SK-N-SH (cell line): ENCODE results near the gene EVL. TPM values are rescaled to one million over a fixed set of nuclear protein-coding genes. Genes with fewer than 3 reads are reported as not detected.

ENCODE experiments used
- CTCF ChIA-PET: fragments of 300-600, 350-600 bp; formaldehyde crosslinking; extraction: SDS; loops from one replicate; lab custom pipeline; 2021; lab: Yijun Ruan, JAX
- POLR2A ChIA-PET: fragments of 350-600 bp; sonication (Branson Sonifier 250); formaldehyde crosslinking; extraction: SDS; loops from one replicate; lab custom pipeline; 2020; ENCODE audit warnings: antibody characterized with exemption, inconsistent platforms; lab: Yijun Ruan, JAX
- DNase-seq: peaks from one replicate; pipeline ENCODE4 v3.0.0; 2012
- H2AFZ ChIP-seq: fragments of 200-600 bp; sonication (generic); 2 replicates; pipeline ENCODE4 v1.8.1; 2016; ENCODE audit warnings: antibody characterized with exemption, mild to moderate bottlenecking, low read depth
- H3F3A ChIP-seq: fragments of 200-600 bp; sonication (generic); replicated peaks from 2 replicates; pipeline ENCODE3; 2016; ENCODE audit warnings: antibody characterized with exemption, mild to moderate bottlenecking; ENCODE audit not compliant: insufficient read depth
- H3K27ac ChIP-seq, 2 experiments: fragments of 200-500 bp in 1 of 2; fragments of 200-600 bp in 1 of 2; sonication (Bioruptor generic) in 1 of 2; sonication (generic), shearing (Covaris generic) in 1 of 2; 2 replicates each; pipeline versions ENCODE4 v1.5.1 to v1.6.1; 2014 to 2016; ENCODE audit warnings: low read depth in 2 of 2, inconsistent platforms in 1 of 2, low read length in 1 of 2, mild to moderate bottlenecking in 1 of 2, mixed read lengths in 1 of 2
- H3K27me3 ChIP-seq: fragments of 200-600 bp; sonication (generic), shearing (Covaris generic); 2 replicates; pipeline ENCODE4 v1.6.1; 2016; ENCODE audit warnings: mixed run types; ENCODE audit not compliant: insufficient read depth
- H3K36me3 ChIP-seq, 2 experiments: fragments of 200-500 bp in 1 of 2; fragments of 200-600 bp in 1 of 2; sonication (Bioruptor generic) in 1 of 2; sonication (generic) in 1 of 2; replicated peaks in 1 of 2; 2 replicates each; pipeline versions ENCODE3 to v1.5.1; 2014 to 2016; ENCODE audit warnings: low read length in 1 of 2, mild to moderate bottlenecking in 1 of 2; ENCODE audit not compliant: insufficient read depth in 2 of 2, control insufficient read depth in 1 of 2
- H3K4me1 ChIP-seq, 2 experiments: fragments of 200-500 bp in 1 of 2; fragments of 200-600 bp in 1 of 2; sonication (Bioruptor generic) in 1 of 2; sonication (generic), shearing (Covaris generic) in 1 of 2; 2 replicates each; pipeline versions ENCODE4 v1.5.1 to v1.6.1; 2014 to 2016; ENCODE audit warnings: low read depth in 1 of 2, low read length in 1 of 2, mixed run types in 1 of 2; ENCODE audit not compliant: insufficient read depth in 2 of 2, control insufficient read depth in 1 of 2
- H3K4me2 ChIP-seq: fragments of 200-600 bp; sonication (generic), shearing (Covaris generic); 2 replicates; pipeline ENCODE4 v1.6.1; 2017; ENCODE audit warnings: mixed run types
- H3K4me3 ChIP-seq, 2 experiments: fragments of 200-500 bp in 1 of 2; fragments of 200-600 bp in 1 of 2; sonication (Bioruptor generic) in 1 of 2; sonication (generic), shearing (Covaris generic) in 1 of 2; 2 replicates each; pipeline versions ENCODE4 v1.5.1 to v1.8.1; 2014 to 2016; ENCODE audit warnings: low read depth in 2 of 2, inconsistent platforms in 1 of 2, low read length in 1 of 2, mild to moderate bottlenecking in 1 of 2, mixed read lengths in 1 of 2, moderate library complexity in 1 of 2
- H3K79me2 ChIP-seq: fragments of 200-600 bp; sonication (generic); 2 replicates; pipeline ENCODE4 v1.8.1; 2017; ENCODE audit warnings: mild to moderate bottlenecking; ENCODE audit not compliant: insufficient read depth
- H3K9ac ChIP-seq: fragments of 200-600 bp; sonication (generic); 2 replicates; pipeline ENCODE4 v1.6.1; 2017; ENCODE audit warnings: mixed run types
- H3K9me2 ChIP-seq: fragments of 200-600 bp; sonication (generic); 2 replicates; pipeline ENCODE4 v1.6.1; 2017; ENCODE audit warnings: mixed run types
- H3K9me3 ChIP-seq: fragments of 200-600 bp; sonication (generic); 2 replicates; pipeline ENCODE4 v1.6.1; 2017; ENCODE audit warnings: mixed run types, mild to moderate bottlenecking, moderate library complexity
- H4K20me1 ChIP-seq: fragments of 200-600 bp; sonication (generic); 2 replicates; pipeline ENCODE4 v1.6.1; 2017; ENCODE audit warnings: mild to moderate bottlenecking, mixed run types; ENCODE audit not compliant: insufficient read depth
- CTCF ChIP-seq: fragments of 200-600 bp; sonication (generic); IDR thresholded peaks from 2 replicates; pipeline ENCODE4 v1.6.1; 2017; ENCODE audit warnings: antibody characterized with exemption, mild to moderate bottlenecking, moderate library complexity
- ELF1 ChIP-seq: IDR thresholded peaks from 2 replicates; pipeline ENCODE4 v1.4.0; 2012
- EZH2phosphoT487 ChIP-seq: fragments of 200-600 bp; sonication (generic); IDR thresholded peaks from 2 replicates; pipeline ENCODE4 v1.6.1; 2017; ENCODE audit warnings: low read depth, mixed run types, mild to moderate bottlenecking, antibody characterized with exemption, moderate library complexity, borderline replicate concordance
- FOXJ3 ChIP-seq: sonication (generic); formaldehyde crosslinking; IDR thresholded peaks from 2 replicates; pipeline ENCODE4 v1.5.1; 2020; ENCODE audit warnings: mild to moderate bottlenecking, missing genetic modification reagents
- GABPA ChIP-seq: IDR thresholded peaks from 2 replicates; pipeline ENCODE4 v1.4.0; 2012; ENCODE audit warnings: low read depth, mild to moderate bottlenecking
- GATA2 ChIP-seq: sonication (generic); formaldehyde crosslinking; IDR thresholded peaks from 2 replicates; pipeline ENCODE4 v1.5.0; 2020; ENCODE audit warnings: mild to moderate bottlenecking, missing genetic modification reagents
- JUND ChIP-seq: IDR thresholded peaks from 2 replicates; pipeline ENCODE4 v1.4.0; 2012
- NRF1 ChIP-seq: IDR thresholded peaks from 2 replicates; pipeline ENCODE4 v1.6.1; 2012; ENCODE audit warnings: low read depth, mild to moderate bottlenecking, low read length
- RAD21 ChIP-seq: IDR thresholded peaks from 2 replicates; pipeline ENCODE4 v1.6.1; 2012; ENCODE audit warnings: mild to moderate bottlenecking, low read length
- RXRA ChIP-seq: IDR thresholded peaks from 2 replicates; pipeline ENCODE4 v1.4.0; 2012; ENCODE audit warnings: low read depth, mild to moderate bottlenecking, borderline replicate concordance
- SIN3A ChIP-seq: IDR thresholded peaks from 2 replicates; pipeline ENCODE4 v1.6.1; 2012; ENCODE audit warnings: low read depth, mild to moderate bottlenecking, low read length, moderate library complexity, borderline replicate concordance
- SMC3 ChIP-seq: IDR thresholded peaks from 2 replicates; pipeline ENCODE4 v1.6.1; 2012; ENCODE audit warnings: low read depth, low read length, improper control_type of control experiment
- TCF12 ChIP-seq: IDR thresholded peaks from 2 replicates; pipeline ENCODE4 v1.4.0; 2012
- TEAD4 ChIP-seq: IDR thresholded peaks from 2 replicates; pipeline ENCODE4 v1.4.0; 2012; ENCODE audit warnings: mild to moderate bottlenecking, borderline replicate concordance; ENCODE audit not compliant: insufficient read depth
- WGBS: methylation state at CpG from one replicate; pipeline ENCODE4 v1.1.6; 2017; ENCODE audit warnings: low lambda C conversion rate; 5-methylcytosine and 5-hydroxymethylcytosine counted together
- polyA plus RNA-seq, 3 experiments: library from polyadenylated mRNA; depleted of rRNA; stranded (reverse); fragments of >200 nt; gene quantifications; 2 replicates each; pipeline ENCODE4 v1.2.3, GENCODE V29; 2012
- TF ChIP-seq, protein P1 (sequence below): fragments of 150-350 bp; IDR thresholded peaks from 2 replicates; pipeline ENCODE4 v1.6.1; 2016; ENCODE audit warnings: mild to moderate bottlenecking, low read depth, low read length

The EVL gene
- polyA plus RNA-seq, 1 of the 3 experiments (the other 2 are of a cell fraction) = 36.5 TPM

DNA sequence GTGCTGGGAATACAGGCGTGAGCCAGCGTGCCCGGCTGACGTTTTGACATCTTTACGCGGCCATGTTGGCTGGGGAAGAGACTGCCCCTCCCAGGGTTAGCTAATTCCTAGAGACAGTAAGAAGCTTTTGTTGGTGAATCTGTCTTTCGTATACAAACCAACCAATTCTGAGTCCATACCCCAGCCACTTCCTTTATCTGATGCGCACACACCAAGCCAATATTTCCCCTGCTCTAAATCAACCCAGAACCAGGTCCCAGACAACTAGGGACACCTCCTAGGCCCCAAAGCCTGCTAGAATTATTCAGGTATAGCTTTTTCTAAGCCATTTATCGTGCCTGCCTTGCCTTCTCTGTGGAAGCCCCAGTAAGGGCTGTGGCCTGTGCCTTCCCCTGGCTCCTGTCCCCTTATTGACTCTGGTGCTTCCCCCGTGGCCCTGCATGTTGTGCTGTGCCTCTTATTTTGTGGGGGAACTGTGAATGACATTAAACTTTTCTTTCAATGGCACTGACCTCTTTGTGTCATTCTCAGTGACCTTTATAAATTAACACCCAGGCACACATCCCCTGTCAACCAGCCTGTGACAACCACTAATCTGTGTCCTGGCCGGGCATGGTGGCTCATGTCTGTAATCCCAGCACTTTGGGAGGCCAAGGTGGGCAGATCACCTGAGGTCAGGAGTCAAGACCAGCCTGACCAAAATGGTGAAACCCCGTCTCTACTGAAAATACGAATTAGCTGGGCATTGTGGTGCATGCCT is 10.7 kb upstream of the EVL start (continued):
- TF ChIP-seq SIN3A = no peak

GRCh38 chr14:100056431-100056830 is 8.8 kb upstream of the EVL start:
- ChIA-PET POLR2A (no interaction called here), CTCF (interaction anchor here (1.2 to 1.5 kb wide), 2 partner anchors 18 to 99 kb away, joined by 3 to 4 read pairs; no protein-coding TSS in a partner anchor)
- no peak overlapping the region for H2AFZ ChIP-seq
- H3F3A ChIP-seq = no peaks in the 10 kb centered on the region
- H3K27me3 ChIP-seq = no peaks in the 10 kb centered on the region
- no peak overlapping the region for H3K27ac ChIP-seq
- DNase-seq = no peak
- no peaks in the 10 kb centered on the region for H3K36me3 ChIP-seq
- H4K20me1 ChIP-seq = peaks cover 4% of the 10 kb centered on the region; the same call in 1 of the 2 replicates
- no peaks in the 10 kb centered on the region for H3K9me2 ChIP-seq
- H3K4me1 ChIP-seq = no peaks in the 10 kb centered on the region
- WGBS = 58% methylated on average over 3 of the region's 3 CpGs
- H3K9me3 ChIP-seq = no peaks in the 10 kb centered on the region
- peaks cover 3% of the 10 kb centered on the region; the same call in 1 of the 2 replicates for H3K79me2 ChIP-seq
- TF ChIP-seq EZH2phosphoT487 (no peak), NRF1 (no peak), ELF1 (no peak), RAD21 (no peak), GATA2 (CRISPR knock-in tag) (no peak), TCF12 (no peak), GABPA (no peak), JUND (no peak), FOXJ3 (CRISPR knock-in tag) (no peak), TEAD4 (no peak), RXRA (no peak)
- TF ChIP-seq, protein P1, sequence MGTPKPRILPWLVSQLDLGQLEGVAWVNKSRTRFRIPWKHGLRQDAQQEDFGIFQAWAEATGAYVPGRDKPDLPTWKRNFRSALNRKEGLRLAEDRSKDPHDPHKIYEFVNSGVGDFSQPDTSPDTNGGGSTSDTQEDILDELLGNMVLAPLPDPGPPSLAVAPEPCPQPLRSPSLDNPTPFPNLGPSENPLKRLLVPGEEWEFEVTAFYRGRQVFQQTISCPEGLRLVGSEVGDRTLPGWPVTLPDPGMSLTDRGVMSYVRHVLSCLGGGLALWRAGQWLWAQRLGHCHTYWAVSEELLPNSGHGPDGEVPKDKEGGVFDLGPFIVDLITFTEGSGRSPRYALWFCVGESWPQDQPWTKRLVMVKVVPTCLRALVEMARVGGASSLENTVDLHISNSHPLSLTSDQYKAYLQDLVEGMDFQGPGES = no peak
- H3K4me2 ChIP-seq = no peak overlapping the region
- no peak overlapping the region for H3K4me3 ChIP-seq
- H3K9ac ChIP-seq = no peak overlapping the region

- Histone ChIP-seq H3K27me3 (no peaks in the 10 kb centered on the region), H3K4me1 (no peaks in the 10 kb centered on the region), H3K27ac (no peak overlapping the region), H3K4me3 (no peak overlapping the region), H3K9me3 (no peaks in the 10 kb centered on the region), H3K4me2 (no peak overlapping the region), H3F3A (no peaks in the 10 kb centered on the region), H4K20me1 (peaks cover 4% of the 10 kb centered on the region; the same call in 1 of the 2 replicates), H2AFZ (no peak overlapping the region), H3K9ac (no peak overlapping the region), H3K36me3 (no peaks in the 10 kb centered on the region), H3K9me2 (no peaks in the 10 kb centered on the region), H3K79me2 (peaks cover 3% of the 10 kb centered on the region; the same call in 1 of the 2 replicates)
- DNase-seq = no peak
- TF ChIP-seq SMC3 (no peak), RAD21 (peak; percentile 37), JUND (no peak), CTCF (peak; percentile 34)
- 98% methylated on average over 4 of the region's 4 CpGs for WGBS
- CTCF ChIA-PET = interaction anchor here (1.2 to 1.5 kb wide), 2 partner anchors 17 to 98 kb away, joined by 3 to 4 read pairs; no protein-coding TSS in a partner anchor
- POLR2A ChIA-PET = no interaction called here
Observed at GRCh38 chr14:100056964-100057795, 8.0 kb upstream of the EVL start.
